HepG2 (cell line): ENCODE results near the gene ACBD7. TPM values are rescaled to one million over a fixed set of nuclear protein-coding genes. Genes with fewer than 3 reads are reported as not detected.
A peak's percentile ranks its signal among the peaks of the same experiment; 100 is the strongest.

Experiments used
- ATAC-seq: fragments of 200-7000 bp; cut with Tn5 transposase; 3 replicates; pipeline ENCODE4 v1.9.1; 2020; ENCODE audit warnings: mild to moderate bottlenecking, moderate library complexity
- BruUV-seq: library from RNA; stranded (reverse); fragments of 400-500 nt; replicated peaks from 2 replicates; lab custom pipeline; 2021; lab: Mats Ljungman, UMichigan
- CTCF ChIA-PET: fragments of 300-600 bp; formaldehyde crosslinking; extraction: SDS; loops from one replicate; lab custom pipeline; 2021; ENCODE audit warnings: low total read pairs, inconsistent platforms, low intra/inter-chr PET ratio; lab: Yijun Ruan, JAX
- POLR2A ChIA-PET: fragments of 350-600 bp; sonication (Branson Sonifier 250); formaldehyde crosslinking; loops from one replicate; lab custom pipeline; 2020; ENCODE audit warnings: antibody characterized with exemption, inconsistent platforms; lab: Yijun Ruan, JAX
- DNase-seq: peaks from one replicate; pipeline ENCODE4 v3.0.0-alpha.2; 2015; ENCODE audit warnings: low spot score
- FAIRE-seq: peaks from 3 replicates; lab custom pipeline; 2011; peaks lifted over from hg19 to GRCh38; lab: Jason Lieb, UNC
- H2AFZ ChIP-seq: one replicate; pipeline ENCODE4 v1.6.1; 2011; ENCODE audit warnings: low read length, inconsistent platforms
- H3K27ac ChIP-seq: fragments of 300-600 bp; 3 replicates; pipeline ENCODE4 v1.8.0; 2011; ENCODE audit warnings: mixed run types, mild to moderate bottlenecking, mixed read lengths, low read length, inconsistent platforms; ENCODE audit not compliant: insufficient read depth; ENCODE audit errors: extremely low read length
- H3K27me3 ChIP-seq, 2 experiments: fragments of 200-600 bp in 1 of 2; 2 replicates in 1 of 2; 3 replicates in 1 of 2; pipeline versions ENCODE4 v1.6.0 to v1.8.0; 2011; ENCODE audit warnings: low read length in 2 of 2, mild to moderate bottlenecking in 2 of 2, moderate library complexity in 2 of 2, inconsistent platforms in 1 of 2; ENCODE audit not compliant: insufficient read depth in 2 of 2, control insufficient read depth in 1 of 2
- H3K36me3 ChIP-seq, 2 experiments: fragments of 200-600 bp in 1 of 2; replicated peaks in 1 of 2; 2 replicates in 1 of 2; 3 replicates in 1 of 2; pipeline versions ENCODE4 v1.5.1 to v1.8.0; 2011; ENCODE audit warnings: low read length in 2 of 2, inconsistent platforms in 1 of 2; ENCODE audit not compliant: insufficient read depth in 2 of 2, control insufficient read depth in 1 of 2
- H3K4me1 ChIP-seq: 2 replicates; pipeline ENCODE4 v1.5.1; 2012; ENCODE audit warnings: low read length, inconsistent platforms; ENCODE audit not compliant: insufficient read depth
- H3K4me2 ChIP-seq: 2 replicates; pipeline ENCODE4 v1.6.0; 2011; ENCODE audit warnings: low read depth, low read length, inconsistent platforms
- H3K4me3 ChIP-seq, 3 experiments: fragments of 200-600 bp in 1 of 3; sonication (generic), shearing (Covaris generic) in 1 of 3; replicated peaks in 1 of 3; 2 replicates each; pipeline ENCODE4 v1.5.1; 2011 to 2016; ENCODE audit warnings: low read length in 3 of 3, inconsistent platforms in 2 of 3, low read depth in 2 of 3, mild to moderate bottlenecking in 2 of 3, control low read depth in 1 of 3, mixed read lengths in 1 of 3; ENCODE audit not compliant: insufficient read depth in 1 of 3
- H3K79me2 ChIP-seq: one replicate; pipeline ENCODE4 v1.6.1; 2011; ENCODE audit warnings: low read length, inconsistent platforms; ENCODE audit not compliant: insufficient read depth
- H3K9ac ChIP-seq: 2 replicates; pipeline ENCODE4 v1.6.0; 2011; ENCODE audit warnings: mild to moderate bottlenecking, low read depth, low read length, inconsistent platforms; ENCODE audit not compliant: insufficient read depth
- H3K9me3 ChIP-seq: 2 replicates; pipeline ENCODE4 v1.5.1; 2012; ENCODE audit warnings: mild to moderate bottlenecking, low read length
- H4K20me1 ChIP-seq: 2 replicates; pipeline ENCODE4 v1.6.0; 2011; ENCODE audit warnings: inconsistent platforms, mild to moderate bottlenecking, low read length, moderate library complexity; ENCODE audit not compliant: insufficient read depth
- ATF7 ChIP-seq, 2 experiments: fragments of 450-650 bp in 1 of 2; sonication (generic) in 1 of 2; formaldehyde crosslinking in 1 of 2; IDR thresholded peaks; 2 replicates each; pipeline versions ENCODE4 v1.4.0 to v1.6.1; 2016 to 2020; ENCODE audit warnings: antibody characterized with exemption in 1 of 2, mild to moderate bottlenecking in 1 of 2, missing genetic modification reagents in 1 of 2
- GFI1 ChIP-seq: sonication (generic); formaldehyde crosslinking; IDR thresholded peaks from 2 replicates; pipeline ENCODE4 v1.5.0; 2020; ENCODE audit warnings: missing genetic modification reagents, mild to moderate bottlenecking, borderline replicate concordance
- HCFC1 ChIP-seq: fragments of 150-350 bp; IDR thresholded peaks from 2 replicates; pipeline ENCODE4 v1.6.1; 2014; ENCODE audit warnings: low read depth, low read length
- IKZF1 ChIP-seq: fragments of 450-650 bp; IDR thresholded peaks from 2 replicates; pipeline ENCODE4 v1.7.1; 2016
- MAFG ChIP-seq: sonication (generic); formaldehyde crosslinking; IDR thresholded peaks from 2 replicates; pipeline ENCODE4 v1.5.1; 2020; ENCODE audit warnings: mild to moderate bottlenecking, missing genetic modification reagents
- NFKBIZ ChIP-seq: IDR thresholded peaks from 2 replicates; pipeline ENCODE4 v1.6.1; 2018; ENCODE audit warnings: missing genetic modification reagents, missing compliant biosample characterization
- RARA ChIP-seq: IDR thresholded peaks from 2 replicates; pipeline ENCODE4 v1.6.1; 2016; ENCODE audit warnings: missing genetic modification reagents, missing compliant biosample characterization
- SMAD9 ChIP-seq: sonication (generic); formaldehyde crosslinking; IDR thresholded peaks from 2 replicates; pipeline ENCODE4 v1.5.1; 2020; ENCODE audit warnings: mild to moderate bottlenecking, missing genetic modification reagents
- ZBTB21 ChIP-seq: sonication (generic); formaldehyde crosslinking; IDR thresholded peaks from 2 replicates; pipeline ENCODE4 v1.4.0; 2020; ENCODE audit warnings: missing genetic modification reagents
- ZFP90 ChIP-seq: sonication (generic); formaldehyde crosslinking; IDR thresholded peaks from 2 replicates; pipeline ENCODE4 v1.8.0; 2022; ENCODE audit warnings: missing genetic modification reagents, mild to moderate bottlenecking, inconsistent platforms, borderline replicate concordance
- ZNF224 ChIP-seq: sonication (generic); formaldehyde crosslinking; IDR thresholded peaks from 2 replicates; pipeline ENCODE4 v1.5.0; 2020; ENCODE audit warnings: mild to moderate bottlenecking, missing genetic modification reagents
- ZNF430 ChIP-seq: sonication (generic); formaldehyde crosslinking; IDR thresholded peaks from 2 replicates; pipeline ENCODE4 v1.9.0; 2021; ENCODE audit warnings: mild to moderate bottlenecking, missing genetic modification reagents
- ZNF530 ChIP-seq: sonication (generic); formaldehyde crosslinking; IDR thresholded peaks from 2 replicates; pipeline ENCODE4 v1.5.0; 2020; ENCODE audit warnings: low read depth, mild to moderate bottlenecking, missing genetic modification reagents
- ZNF558 ChIP-seq: sonication (generic); formaldehyde crosslinking; IDR thresholded peaks from 2 replicates; pipeline ENCODE4 v1.9.0; 2022; ENCODE audit warnings: mild to moderate bottlenecking, missing genetic modification reagents, borderline replicate concordance
- ZNF660 ChIP-seq: sonication (generic); formaldehyde crosslinking; IDR thresholded peaks from 2 replicates; pipeline ENCODE4 v1.5.1; 2020; ENCODE audit warnings: mild to moderate bottlenecking, low read depth, missing genetic modification reagents, borderline replicate concordance
- WGBS: methylation state at CpG from one replicate; pipeline ENCODE4 v1.1.6; 2017; ENCODE audit warnings: low lambda C conversion rate; 5-methylcytosine and 5-hydroxymethylcytosine counted together
- in situ Hi-C: cut with HindIII; loops from 2 replicates; pipeline ENCODE4 v1.10.0; 2017; ENCODE audit warnings: low pct_unique_long_range_greater_than_20kb; ENCODE audit not compliant: extremely low pct_ligation_motif_present
- intact Hi-C: fragments of 100-400 bp; cut with micrococcal nuclease; formaldehyde crosslinking; loops from one replicate; pipeline ENCODE4 v1.10.0; 2022; ENCODE audit not compliant: unreplicated experiment
- polyA plus RNA-seq, 8 experiments: library from polyadenylated mRNA; depleted of rRNA in 3 of 8; stranded (reverse) in 7 of 8; unstranded in 1 of 8; fragments of >200 nt; fragmentation: Illumina TruSeq in 4 of 8; extraction: Trizol in 4 of 8; gene quantifications; 2 replicates each; pipeline versions ENCODE4 v1.2.1 to v1.2.3, GENCODE V29; 2011 to 2016; ENCODE audit warnings: low read depth in 4 of 8, missing spikeins in 1 of 8, mixed read lengths in 1 of 8; ENCODE audit not compliant: insufficient read depth in 1 of 8
- total RNA-seq, 5 experiments: library from RNA; depleted of rRNA; stranded (reverse); fragments of >200 nt; fragmentation: Illumina TruSeq; extraction: Trizol; gene quantifications; 2 replicates each; pipeline ENCODE4 v1.2.3, GENCODE V29; 2016; ENCODE audit warnings: low read depth in 1 of 5
- TF ChIP-seq, protein P1 (sequence below): sonication (generic); formaldehyde crosslinking; IDR thresholded peaks from 2 replicates; pipeline ENCODE4 v1.5.0; 2020; ENCODE audit warnings: mild to moderate bottlenecking, missing genetic modification reagents, borderline replicate concordance
- TF ChIP-seq, protein P2 (sequence below): sonication (generic); formaldehyde crosslinking; IDR thresholded peaks from 2 replicates; pipeline ENCODE4 v1.5.0; 2020; ENCODE audit warnings: missing genetic modification reagents

The ACBD7 gene
- total and polyA plus RNA-seq, 2 of the 13 experiments (the other 11 are each of a cell fraction or from before 2014, with no cell fraction given): 1.4 to 2.6 TPM

- TF ChIP-seq MAFG (CRISPR knock-in tag) (no peak), ZFP90 (CRISPR knock-in tag) (no peak), ZBTB21 (CRISPR knock-in tag) (no peak), ZNF224 (CRISPR knock-in tag) (no peak), ZNF660 (CRISPR knock-in tag) (no peak), IKZF1 (no peak)
- TF ChIP-seq, protein P1, sequence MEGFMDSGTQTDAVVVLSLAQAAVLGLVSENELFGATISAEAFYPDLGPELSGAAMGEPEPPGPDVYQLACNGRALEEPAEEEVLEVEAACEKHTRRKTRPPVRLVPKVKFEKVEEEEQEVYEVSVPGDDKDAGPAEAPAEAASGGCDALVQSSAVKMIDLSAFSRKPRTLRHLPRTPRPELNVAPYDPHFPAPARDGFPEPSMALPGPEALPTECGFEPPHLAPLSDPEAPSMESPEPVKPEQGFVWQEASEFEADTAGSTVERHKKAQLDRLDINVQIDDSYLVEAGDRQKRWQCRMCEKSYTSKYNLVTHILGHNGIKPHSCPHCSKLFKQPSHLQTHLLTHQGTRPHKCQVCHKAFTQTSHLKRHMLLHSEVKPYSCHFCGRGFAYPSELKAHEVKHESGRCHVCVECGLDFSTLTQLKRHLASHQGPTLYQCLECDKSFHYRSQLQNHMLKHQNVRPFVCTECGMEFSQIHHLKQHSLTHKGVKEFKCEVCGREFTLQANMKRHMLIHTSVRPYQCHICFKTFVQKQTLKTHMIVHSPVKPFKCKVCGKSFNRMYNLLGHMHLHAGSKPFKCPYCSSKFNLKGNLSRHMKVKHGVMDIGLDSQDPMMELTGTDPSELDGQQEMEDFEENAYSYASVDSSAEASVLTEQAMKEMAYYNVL (CRISPR knock-in tag): no peak
- TF ChIP-seq, protein P2, sequence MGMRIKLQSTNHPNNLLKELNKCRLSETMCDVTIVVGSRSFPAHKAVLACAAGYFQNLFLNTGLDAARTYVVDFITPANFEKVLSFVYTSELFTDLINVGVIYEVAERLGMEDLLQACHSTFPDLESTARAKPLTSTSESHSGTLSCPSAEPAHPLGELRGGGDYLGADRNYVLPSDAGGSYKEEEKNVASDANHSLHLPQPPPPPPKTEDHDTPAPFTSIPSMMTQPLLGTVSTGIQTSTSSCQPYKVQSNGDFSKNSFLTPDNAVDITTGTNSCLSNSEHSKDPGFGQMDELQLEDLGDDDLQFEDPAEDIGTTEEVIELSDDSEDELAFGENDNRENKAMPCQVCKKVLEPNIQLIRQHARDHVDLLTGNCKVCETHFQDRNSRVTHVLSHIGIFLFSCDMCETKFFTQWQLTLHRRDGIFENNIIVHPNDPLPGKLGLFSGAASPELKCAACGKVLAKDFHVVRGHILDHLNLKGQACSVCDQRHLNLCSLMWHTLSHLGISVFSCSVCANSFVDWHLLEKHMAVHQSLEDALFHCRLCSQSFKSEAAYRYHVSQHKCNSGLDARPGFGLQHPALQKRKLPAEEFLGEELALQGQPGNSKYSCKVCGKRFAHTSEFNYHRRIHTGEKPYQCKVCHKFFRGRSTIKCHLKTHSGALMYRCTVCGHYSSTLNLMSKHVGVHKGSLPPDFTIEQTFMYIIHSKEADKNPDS (CRISPR knock-in tag): no peak
These were observed 34.0 kb upstream of the ACBD7 start (continued) for GRCh38 chr10:15122477-15123030.

GRCh38 chr10:15121707-15122106 is 33.1 kb upstream of the ACBD7 start:
- TF ChIP-seq GFI1: no peak
- no peak for TF ChIP-seq ZNF430 (CRISPR knock-in tag)
- TF ChIP-seq ZNF530 (CRISPR knock-in tag): no peak
- TF ChIP-seq SMAD9: no peak
- TF ChIP-seq ATF7 (IDR thresholded peaks at IDR 0.05): peak; percentile 71
- no peak for TF ChIP-seq ATF7 (CRISPR knock-in tag; IDR thresholded peaks at IDR 0.05)
- no peak for TF ChIP-seq ZNF558 (CRISPR knock-in tag)
- TF ChIP-seq NFKBIZ (CRISPR knock-in tag): no peak
- no peak for TF ChIP-seq HCFC1
- no peak for TF ChIP-seq RARA (CRISPR knock-in tag)
- TF ChIP-seq, all 625 proteins: peak for 1
- no peak overlapping the region for H3K4me2 ChIP-seq
- in situ Hi-C loops (no loop called here), intact Hi-C loops (no loop called here)
- DNase-seq: no peak
- no peaks in the 10 kb centered on the region for H3K27me3 ChIP-seq
- no peaks in the 10 kb centered on the region for H3K4me1 ChIP-seq
- H3K4me3 ChIP-seq: no peak overlapping the region
- no TSS peak for BruUV-seq
- H3K9ac ChIP-seq: no peak overlapping the region
- FAIRE-seq: no peak
- no peak for ATAC-seq
- no peaks in the 10 kb centered on the region for H4K20me1 ChIP-seq
- H3K27ac ChIP-seq: no peak overlapping the region
- 88% methylated on average over 1 of the region's 1 CpG for WGBS
- H3K36me3 ChIP-seq: peaks cover 12 to 46% of the 10 kb centered on the region in 2 experiments; a peak in 4 of 5 replicates
- H3K9me3 ChIP-seq: no peaks in the 10 kb centered on the region
- ChIA-PET CTCF (no interaction called here), POLR2A (no interaction called here)
- no peaks in the 10 kb centered on the region for H3K79me2 ChIP-seq
- no peak overlapping the region for H2AFZ ChIP-seq
